Loucy (cell line): Measurements from ENCODE around the gene RPP25.
"Not testable (repeated sequence)": the region's sequence is repeated elsewhere in the genome, so short reads cannot be mapped to it uniquely, and the experiment has no call there.

Source experiments
- H2AFZ ChIP-seq: fragments of 200-600 bp; sonication (generic); 2 replicates; pipeline ENCODE4 v1.6.0; 2016; ENCODE audit warnings: antibody characterized with exemption, mild to moderate bottlenecking, low read length, moderate library complexity
- H3F3A ChIP-seq: fragments of 200-600 bp; 2 replicates; pipeline ENCODE4 v1.6.0; 2016; ENCODE audit warnings: antibody characterized with exemption, low read depth, mild to moderate bottlenecking
- H3K27me3 ChIP-seq: fragments of 200-600 bp; sonication (generic); 2 replicates; pipeline ENCODE4 v1.6.1; 2014; ENCODE audit warnings: low read length, mild to moderate bottlenecking; ENCODE audit not compliant: insufficient read depth, poor library complexity, severe bottlenecking
- H3K36me3 ChIP-seq: fragments of 200-600 bp; sonication (generic); 2 replicates; pipeline ENCODE4 v1.6.1; 2016; ENCODE audit warnings: low read length; ENCODE audit not compliant: insufficient read depth
- H3K4me1 ChIP-seq: fragments of 200-600 bp; sonication (generic); 2 replicates; pipeline ENCODE4 v1.5.1; 2014; ENCODE audit warnings: low read length, mild to moderate bottlenecking; ENCODE audit not compliant: insufficient read depth, poor library complexity, severe bottlenecking
- H3K4me2 ChIP-seq: fragments of 200-600 bp; sonication (generic); 2 replicates; pipeline ENCODE4 v1.6.0; 2014; ENCODE audit warnings: antibody characterized with exemption, low read length, low read depth, mild to moderate bottlenecking; ENCODE audit not compliant: poor library complexity, severe bottlenecking
- H3K4me3 ChIP-seq: fragments of 200-600 bp; sonication (generic); 2 replicates; pipeline ENCODE4 v1.5.1; 2014; ENCODE audit warnings: low read length, mild to moderate bottlenecking, mixed read lengths; ENCODE audit not compliant: poor library complexity, severe bottlenecking
- H3K79me2 ChIP-seq: fragments of 200-600 bp; sonication (generic); 2 replicates; pipeline ENCODE4 v1.6.1; 2014; ENCODE audit warnings: low read length; ENCODE audit not compliant: insufficient read depth
- H3K9ac ChIP-seq: fragments of 200-600 bp; sonication (generic); 2 replicates; pipeline ENCODE4 v1.6.0; 2014; ENCODE audit warnings: mild to moderate bottlenecking, low read depth, low read length, moderate library complexity; ENCODE audit not compliant: poor library complexity, severe bottlenecking
- H3K9me2 ChIP-seq: fragments of 200-600 bp; sonication (generic); replicated peaks from 2 replicates; pipeline ENCODE4 v1.6.1; 2016; ENCODE audit warnings: low read depth, low read length, mixed read lengths
- H3K9me3 ChIP-seq: fragments of 200-600 bp; sonication (generic); 2 replicates; pipeline ENCODE4 v1.6.1; 2014; ENCODE audit warnings: mild to moderate bottlenecking, antibody characterized with exemption, low read length, low read depth; ENCODE audit not compliant: insufficient read depth
- H4K20me1 ChIP-seq: fragments of 200-600 bp; sonication (generic); 2 replicates; pipeline ENCODE4 v1.6.0; 2014; ENCODE audit warnings: antibody characterized with exemption, low read length, mild to moderate bottlenecking; ENCODE audit not compliant: insufficient read depth, poor library complexity, severe bottlenecking
- CTCF ChIP-seq: fragments of 200-600 bp; sonication (generic); conservative IDR thresholded peaks from 2 replicates; pipeline ENCODE4 v1.5.1; 2014; ENCODE audit warnings: mild to moderate bottlenecking, antibody characterized with exemption, low read length
- EZH2phosphoT487 ChIP-seq: fragments of 200-600 bp; IDR thresholded peaks from 2 replicates; pipeline ENCODE4 v1.6.1; 2018; ENCODE audit warnings: antibody characterized with exemption, mild to moderate bottlenecking, moderate library complexity, borderline replicate concordance

RPP25 gene

GRCh38 chr15:74924525-74924924 lies 32.0 kb downstream of the RPP25 start:
- no peak for TF ChIP-seq CTCF
- TF ChIP-seq EZH2phosphoT487: no peak
- H3K4me3 ChIP-seq: no peak overlapping the region
- H3K9ac ChIP-seq: no peak overlapping the region
- H3K36me3 ChIP-seq: peaks cover 78% of the 10 kb centered on the region
- H3K9me3 ChIP-seq: no peaks in the 10 kb centered on the region
- H3F3A ChIP-seq: no peaks in the 10 kb centered on the region
- H3K79me2 ChIP-seq: peaks cover 29% of the 10 kb centered on the region
- no peaks in the 10 kb centered on the region for H3K4me1 ChIP-seq
- H2AFZ ChIP-seq: no peak overlapping the region
- no peaks in the 10 kb centered on the region for H3K9me2 ChIP-seq
- peaks cover 22% of the 10 kb centered on the region for H4K20me1 ChIP-seq
- no peak overlapping the region for H3K4me2 ChIP-seq
- no peaks in the 10 kb centered on the region for H3K27me3 ChIP-seq

GRCh38 chr15:74920456-74920855 lies 36.1 kb downstream of the RPP25 start:
- TF ChIP-seq CTCF: no peak
- TF ChIP-seq EZH2phosphoT487: no peak
- no peak overlapping the region for H3K4me2 ChIP-seq
- H3F3A ChIP-seq: no peaks in the 10 kb centered on the region
- H4K20me1 ChIP-seq: peaks cover under 1% of the 10 kb centered on the region
- H3K9ac ChIP-seq: no peak overlapping the region
- H2AFZ ChIP-seq: no peak overlapping the region
- no peaks in the 10 kb centered on the region for H3K9me3 ChIP-seq
- no peaks in the 10 kb centered on the region for H3K4me1 ChIP-seq
- no peaks in the 10 kb centered on the region for H3K9me2 ChIP-seq
- no peak overlapping the region for H3K4me3 ChIP-seq
- no peaks in the 10 kb centered on the region for H3K27me3 ChIP-seq
- peaks cover 77% of the 10 kb centered on the region for H3K36me3 ChIP-seq
- H3K79me2 ChIP-seq: no peaks in the 10 kb centered on the region

- TF ChIP-seq CTCF (no peak), EZH2phosphoT487 (no peak)
- Histone ChIP-seq H3K79me2 (no peaks in the 10 kb centered on the region), H3F3A (no peaks in the 10 kb centered on the region), H3K9ac (no peak overlapping the region), H2AFZ (no peak overlapping the region), H3K9me2 (no peaks in the 10 kb centered on the region), H3K4me1 (no peaks in the 10 kb centered on the region), H3K27me3 (no peaks in the 10 kb centered on the region), H3K9me3 (no peaks in the 10 kb centered on the region), H4K20me1 (no peaks in the 10 kb centered on the region), H3K4me3 (no peak overlapping the region), H3K36me3 (peaks cover 67% of the 10 kb centered on the region), H3K4me2 (no peak overlapping the region)
These were observed 38.9 kb downstream of the RPP25 start for GRCh38 chr15:74917676-74918075.

- not testable (repeated sequence) for H3K9me3 ChIP-seq, H3F3A ChIP-seq, H2AFZ ChIP-seq, H3K9ac ChIP-seq, H3K4me1 ChIP-seq, H3K4me2 ChIP-seq, H3K79me2 ChIP-seq, H3K9me2 ChIP-seq, H3K4me3 ChIP-seq, H3K27me3 ChIP-seq, H4K20me1 ChIP-seq
- peaks cover 32% of the 10 kb centered on the region; the same call in 1 of the 2 replicates for H3K36me3 ChIP-seq
These were observed 42.8 kb downstream of the RPP25 start for GRCh38 chr15:74913799-74914198.
